BLaER1 (cell line): ENCODE measurements around the gene EEF1A2.
A peak's percentile ranks its signal among the peaks of the same experiment; 100 is the strongest.
"Not testable (repeated sequence)": the region's sequence is repeated elsewhere in the genome, so short reads cannot be mapped to it uniquely, and the experiment has no call there.

Source experiments
- H3K27ac ChIP-seq: shearing (Covaris generic); formaldehyde crosslinking; 2 replicates; pipeline ENCODE4 v1.8.1; 2022
- H3K27me3 ChIP-seq: shearing (Covaris generic); formaldehyde crosslinking; 2 replicates; pipeline ENCODE4 v1.8.1; 2022
- H3K36me3 ChIP-seq: shearing (Covaris generic); formaldehyde crosslinking; 2 replicates; pipeline ENCODE4 v1.8.1; 2022
- H3K4me1 ChIP-seq: shearing (Covaris generic); formaldehyde crosslinking; 2 replicates; pipeline ENCODE4 v1.8.1; 2022
- H3K4me2 ChIP-seq: shearing (Covaris generic); formaldehyde crosslinking; 2 replicates; pipeline ENCODE4 v1.8.1; 2022
- H3K4me3 ChIP-seq: shearing (Covaris generic); formaldehyde crosslinking; 2 replicates; pipeline ENCODE4 v1.8.1; 2022
- H3K9ac ChIP-seq: shearing (Covaris generic); formaldehyde crosslinking; 2 replicates; pipeline ENCODE4 v1.8.1; 2022
- H3K9me3 ChIP-seq: shearing (Covaris generic); formaldehyde crosslinking; 2 replicates; pipeline ENCODE4 v1.8.1; 2022
- H4K20me1 ChIP-seq: shearing (Covaris generic); formaldehyde crosslinking; 2 replicates; pipeline ENCODE4 v1.8.1; 2022
- Cebpa-rat ChIP-seq: shearing (Covaris generic); IDR thresholded peaks from 2 replicates; pipeline ENCODE4 v1.8.1; 2022

EEF1A2 gene

GRCh38 chr20:63488315-63489251 lies 10.3 kb downstream of the EEF1A2 start:
- no peak overlapping the region for H3K27ac ChIP-seq
- peaks cover 37% of the 10 kb centered on the region for H4K20me1 ChIP-seq
- H3K9me3 ChIP-seq = peaks cover 4% of the 10 kb centered on the region; the same call in 1 of the 2 replicates
- no peak for TF ChIP-seq Cebpa-rat
- no peak overlapping the region for H3K4me3 ChIP-seq
- no peak overlapping the region for H3K9ac ChIP-seq
- H3K36me3 ChIP-seq = peaks cover 53% of the 10 kb centered on the region
- no peak overlapping the region for H3K4me2 ChIP-seq
- peaks cover 36% of the 10 kb centered on the region for H3K27me3 ChIP-seq
- peaks cover 20% of the 10 kb centered on the region for H3K4me1 ChIP-seq

GRCh38 chr20:63487781-63488241 lies 11.1 kb downstream of the EEF1A2 start:
- Histone ChIP-seq H3K4me1 (peaks cover 28% of the 10 kb centered on the region), H3K27ac (no peak overlapping the region), H3K9ac (no peak overlapping the region), H3K27me3 (peaks cover 36% of the 10 kb centered on the region), H3K9me3 (peaks cover 4% of the 10 kb centered on the region; the same call in 1 of the 2 replicates), H3K4me3 (no peak overlapping the region), H3K4me2 (no peak overlapping the region), H3K36me3 (peaks cover 45% of the 10 kb centered on the region), H4K20me1 (peaks cover 42% of the 10 kb centered on the region)
- no peak for TF ChIP-seq Cebpa-rat

GRCh38 chr20:63487116-63487764 lies 11.6 kb downstream of the EEF1A2 start:
- H3K36me3 ChIP-seq = peaks cover 40% of the 10 kb centered on the region
- H3K4me1 ChIP-seq = peaks cover 34% of the 10 kb centered on the region
- peaks cover 47% of the 10 kb centered on the region for H4K20me1 ChIP-seq
- no peak overlapping the region for H3K4me2 ChIP-seq
- H3K9ac ChIP-seq = no peak overlapping the region
- no peak overlapping the region for H3K27ac ChIP-seq
- H3K4me3 ChIP-seq = no peak overlapping the region
- H3K27me3 ChIP-seq = peaks cover 36% of the 10 kb centered on the region
- peaks cover under 1% of the 10 kb centered on the region; the same call in 1 of the 2 replicates for H3K9me3 ChIP-seq
- no peak for TF ChIP-seq Cebpa-rat

GRCh38 chr20:63486300-63486855 lies 12.5 kb downstream of the EEF1A2 start:
- Histone ChIP-seq H3K27ac (no peak overlapping the region), H4K20me1 (peaks cover 50% of the 10 kb centered on the region), H3K4me2 (no peak overlapping the region), H3K27me3 (peaks cover 36% of the 10 kb centered on the region), H3K36me3 (peaks cover 32% of the 10 kb centered on the region), H3K4me3 (no peak overlapping the region), H3K9ac (no peak overlapping the region), H3K4me1 (peaks cover 42% of the 10 kb centered on the region), H3K9me3 (no peaks in the 10 kb centered on the region)
- no peak for TF ChIP-seq Cebpa-rat

- Histone ChIP-seq H4K20me1 (peaks cover 35% of the 10 kb centered on the region), H3K27me3 (peaks cover 30% of the 10 kb centered on the region), H3K27ac (no peak overlapping the region), H3K4me1 (peaks cover 44% of the 10 kb centered on the region), H3K9ac (no peak overlapping the region), H3K36me3 (peaks cover 18% of the 10 kb centered on the region), H3K4me3 (no peak overlapping the region), H3K9me3 (no peaks in the 10 kb centered on the region), H3K4me2 (peak overlapping the region; percentile 60)
- no peak for TF ChIP-seq Cebpa-rat
These were observed 14.1 kb downstream of the EEF1A2 start for GRCh38 chr20:63484651-63485403.

GRCh38 chr20:63484236-63484635 lies 14.6 kb downstream of the EEF1A2 start:
- Histone ChIP-seq H4K20me1 (peaks cover 32% of the 10 kb centered on the region), H3K4me1 (peaks cover 44% of the 10 kb centered on the region), H3K9ac (no peak overlapping the region), H3K9me3 (no peaks in the 10 kb centered on the region), H3K27ac (no peak overlapping the region), H3K36me3 (peaks cover 13% of the 10 kb centered on the region), H3K4me2 (peak overlapping the region; percentile 60), H3K27me3 (peaks cover 29% of the 10 kb centered on the region), H3K4me3 (no peak overlapping the region)
- TF ChIP-seq Cebpa-rat = no peak

GRCh38 chr20:63483834-63484233 lies 15.0 kb downstream of the EEF1A2 start:
- peaks cover 44% of the 10 kb centered on the region for H3K4me1 ChIP-seq
- peaks cover 32% of the 10 kb centered on the region for H4K20me1 ChIP-seq
- peaks cover 9% of the 10 kb centered on the region for H3K36me3 ChIP-seq
- H3K4me3 ChIP-seq = no peak overlapping the region
- peaks cover 28% of the 10 kb centered on the region for H3K27me3 ChIP-seq
- H3K27ac ChIP-seq = no peak overlapping the region
- no peak overlapping the region for H3K9ac ChIP-seq
- TF ChIP-seq Cebpa-rat = no peak
- H3K9me3 ChIP-seq = no peaks in the 10 kb centered on the region
- H3K4me2 ChIP-seq = peak overlapping the region; percentile 62; the same call in 1 of the 2 replicates

- Histone ChIP-seq H3K9ac (peak overlapping the region; percentile 60; the same call in 1 of the 2 replicates), H3K4me1 (peaks cover 49% of the 10 kb centered on the region), H3K4me2 (peak overlapping the region; percentile 62), H3K4me3 (no peak overlapping the region), H3K27ac (no peak overlapping the region), H3K36me3 (no peaks in the 10 kb centered on the region), H3K27me3 (peaks cover 32% of the 10 kb centered on the region), H4K20me1 (peaks cover 34% of the 10 kb centered on the region), H3K9me3 (no peaks in the 10 kb centered on the region)
- TF ChIP-seq Cebpa-rat = no peak
These were observed 16.8 kb downstream of the EEF1A2 start for GRCh38 chr20:63482021-63482587.

GRCh38 chr20:63481503-63481902 lies 17.4 kb downstream of the EEF1A2 start:
- H3K27me3 ChIP-seq = peaks cover 37% of the 10 kb centered on the region
- H3K36me3 ChIP-seq = no peaks in the 10 kb centered on the region
- no peak overlapping the region for H3K9ac ChIP-seq
- H3K27ac ChIP-seq = no peak overlapping the region
- peaks cover 53% of the 10 kb centered on the region for H3K4me1 ChIP-seq
- peak overlapping the region; percentile 62 for H3K4me2 ChIP-seq
- H3K9me3 ChIP-seq = no peaks in the 10 kb centered on the region
- H3K4me3 ChIP-seq = no peak overlapping the region
- no peak for TF ChIP-seq Cebpa-rat
- peaks cover 37% of the 10 kb centered on the region for H4K20me1 ChIP-seq

GRCh38 chr20:63479695-63480419 lies 19.0 kb downstream of the EEF1A2 start:
- H3K9ac ChIP-seq, H3K9me3 ChIP-seq, H3K36me3 ChIP-seq, H3K4me3 ChIP-seq, H3K27ac ChIP-seq, H3K4me2 ChIP-seq: not testable (repeated sequence)
- peaks cover 52% of the 10 kb centered on the region for H3K4me1 ChIP-seq
- H4K20me1 ChIP-seq = peaks cover 49% of the 10 kb centered on the region
- H3K27me3 ChIP-seq = peaks cover 51% of the 10 kb centered on the region
